Stimulated activated naive CD8-positive, alpha-beta T cell treated with anti-CD3 and anti-CD28 coated beads, Interleukin-15, Interleukin-2, amounts not matched to agents 100 U/mL and 50 U/mL, for 24 hours (primary cell): Measurements from ENCODE around the gene YAP1.

Source experiments
- ATAC-seq: fragments of 150-1000 bp; cut with Tn5 transposase; one replicate; pipeline ENCODE4 v1.10.0; 2021
- DNase-seq: peaks from one replicate; pipeline ENCODE4 v3.0.0; 2021

Gene YAP1

DNA sequence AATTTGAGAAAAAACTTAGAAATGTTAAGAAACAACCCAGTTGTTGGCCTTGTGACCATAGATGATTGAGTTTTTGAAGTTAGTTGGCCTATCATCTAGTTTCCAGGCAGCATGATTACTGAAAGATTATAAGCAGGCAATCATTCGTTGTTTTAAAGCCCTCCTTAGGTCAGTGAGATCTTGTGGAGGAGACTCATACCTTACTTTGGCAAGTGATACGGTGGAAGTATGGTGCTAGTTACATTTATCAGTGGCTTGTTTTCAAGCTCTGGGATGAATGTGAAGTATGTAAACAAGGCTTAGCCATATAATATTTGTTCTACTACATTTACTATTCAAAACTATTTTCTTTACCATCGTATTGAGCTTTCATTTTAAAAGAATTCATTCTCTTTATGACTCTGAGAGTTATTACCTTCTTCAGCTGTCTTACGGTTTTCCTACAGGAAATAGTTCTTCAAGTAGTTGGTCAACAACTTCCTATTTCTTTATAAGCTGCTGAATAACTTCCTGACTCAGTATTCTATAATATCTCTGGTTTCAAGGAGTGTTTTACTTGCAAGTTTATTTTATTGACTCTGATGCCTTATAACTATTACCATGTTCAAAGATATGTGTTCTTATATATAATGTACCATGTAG, 7.3 kb downstream of the YAP1 start:
- DNase-seq = no peak
- no peak for ATAC-seq

DNA sequence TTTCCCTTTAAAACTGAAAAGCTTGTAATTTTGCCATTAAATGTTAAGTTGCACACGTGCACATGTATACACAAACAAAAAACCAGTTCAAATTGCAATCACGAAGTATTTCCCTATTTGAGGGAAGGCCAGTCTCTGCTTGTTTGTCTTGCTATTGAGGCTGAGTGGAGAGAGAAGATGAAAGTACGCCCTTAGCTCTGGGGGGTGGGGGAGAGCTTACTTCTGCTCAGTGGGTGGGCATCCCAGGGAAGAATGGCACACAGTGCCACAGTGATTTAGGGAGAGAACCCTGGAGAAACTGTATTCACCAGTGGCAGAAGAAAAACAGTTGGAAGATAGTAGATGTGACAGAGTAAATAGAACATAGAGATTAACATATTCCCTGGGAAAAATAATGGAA, 8.7 kb downstream of the YAP1 start:
- ATAC-seq = no peak
- no peak for DNase-seq

DNA sequence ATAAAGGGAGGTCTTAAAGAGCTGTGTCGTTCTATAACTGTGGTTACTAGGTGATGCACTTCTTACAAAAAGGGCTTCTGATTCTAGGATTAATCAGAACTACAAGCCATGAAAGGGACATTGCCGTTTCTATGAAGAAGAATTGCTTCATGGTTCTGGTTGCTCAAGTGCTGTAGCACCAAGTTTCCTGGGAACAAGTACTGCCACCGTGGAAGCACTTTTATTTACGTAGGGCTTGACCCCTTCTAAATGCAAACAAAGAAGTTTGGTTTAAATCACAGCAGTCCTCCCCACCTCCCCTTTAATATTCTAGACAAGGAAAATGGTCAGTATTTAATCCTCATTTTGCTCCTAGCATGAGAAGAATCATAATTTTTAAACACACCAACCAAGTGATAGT, 9.8 kb downstream of the YAP1 start:
- ATAC-seq (no peak), DNase-seq (no peak)

DNA sequence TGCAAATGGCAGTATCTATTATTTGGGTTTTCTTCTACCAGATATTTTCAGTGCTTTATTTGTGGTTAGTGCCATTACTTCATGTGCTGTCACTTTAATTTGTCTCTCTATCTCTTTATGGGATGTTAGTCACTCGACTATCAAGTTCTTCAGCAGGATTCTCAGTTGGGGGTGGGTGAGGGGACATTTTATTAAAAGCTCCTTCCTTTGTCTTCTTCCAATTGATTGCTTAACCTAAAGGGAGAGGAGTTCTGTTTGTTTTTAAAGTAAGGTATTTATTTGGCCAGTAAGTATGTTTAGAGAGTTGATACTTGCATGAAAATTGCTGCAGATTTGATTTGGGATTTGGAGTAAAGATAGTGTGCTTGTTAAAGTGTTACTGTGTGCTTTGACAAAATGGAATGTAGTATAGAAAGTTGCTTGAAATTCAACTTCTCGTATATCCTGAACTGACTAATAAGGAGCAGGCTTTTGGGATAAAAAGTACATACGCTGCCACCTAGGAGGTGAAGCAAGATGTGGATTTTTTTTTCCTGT, 10.3 kb downstream of the YAP1 start:
- no peak for ATAC-seq
- no peak for DNase-seq

DNA sequence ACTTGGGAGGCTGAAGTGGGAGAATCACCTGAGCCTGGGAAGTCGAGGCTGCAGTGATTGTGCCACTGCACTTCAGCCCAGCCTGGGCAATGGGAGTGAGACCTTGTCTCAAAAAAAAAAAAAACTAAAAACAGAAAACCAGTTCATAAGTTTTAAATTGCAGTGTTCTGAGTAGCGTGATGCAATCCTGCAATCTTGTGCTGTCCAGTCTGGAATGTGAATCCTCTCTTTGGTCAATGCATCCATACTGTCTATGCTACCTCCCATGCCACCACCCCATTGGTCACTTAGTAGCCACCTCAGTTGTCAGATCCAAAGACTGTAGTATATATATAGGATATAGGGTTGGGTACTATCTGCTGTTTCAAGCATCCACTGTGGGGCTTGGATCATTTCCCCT, 11.1 kb downstream of the YAP1 start:
- ATAC-seq (no peak), DNase-seq (no peak)

DNA sequence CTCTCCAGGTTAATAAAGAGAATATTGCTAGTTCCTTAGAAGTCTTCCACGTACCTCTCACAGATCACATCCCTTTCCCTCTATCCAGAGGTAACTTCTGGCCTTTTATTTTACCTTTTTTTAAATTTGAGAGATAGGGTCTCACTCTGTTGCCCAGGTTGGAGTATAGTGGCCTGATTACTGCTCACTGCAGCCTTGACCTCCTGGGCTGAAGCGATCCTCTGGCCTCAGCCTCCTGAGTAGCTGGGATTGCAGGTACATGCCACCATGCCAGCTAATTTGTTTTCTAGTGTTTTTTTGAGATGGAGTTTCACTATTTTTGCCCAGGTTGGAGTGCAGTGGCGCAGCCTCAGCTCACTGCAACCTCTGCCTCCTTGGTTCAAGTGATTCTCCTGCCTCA, 24.4 kb downstream of the YAP1 start:
- no peak for DNase-seq
- no peak for ATAC-seq

DNA sequence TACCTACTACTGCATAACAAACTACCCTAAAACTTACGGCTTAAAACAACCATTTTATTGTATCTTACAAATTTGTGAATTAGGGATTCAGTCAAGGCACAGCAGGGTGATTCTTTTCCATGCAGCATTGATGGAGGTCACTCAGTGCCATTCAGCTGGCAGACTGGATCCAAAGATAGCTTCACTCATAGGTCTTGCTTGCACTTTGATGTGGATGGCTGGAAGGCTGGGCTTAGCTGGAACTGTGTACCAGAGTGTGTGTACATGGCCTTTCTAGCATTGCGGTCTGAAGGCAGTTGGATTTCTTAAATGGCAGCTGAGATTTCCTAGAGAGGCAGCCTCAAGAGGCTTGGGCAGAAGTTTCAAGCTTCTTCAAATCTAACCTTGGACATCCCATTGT, 25.0 kb downstream of the YAP1 start:
- DNase-seq = no peak
- ATAC-seq = no peak

DNA sequence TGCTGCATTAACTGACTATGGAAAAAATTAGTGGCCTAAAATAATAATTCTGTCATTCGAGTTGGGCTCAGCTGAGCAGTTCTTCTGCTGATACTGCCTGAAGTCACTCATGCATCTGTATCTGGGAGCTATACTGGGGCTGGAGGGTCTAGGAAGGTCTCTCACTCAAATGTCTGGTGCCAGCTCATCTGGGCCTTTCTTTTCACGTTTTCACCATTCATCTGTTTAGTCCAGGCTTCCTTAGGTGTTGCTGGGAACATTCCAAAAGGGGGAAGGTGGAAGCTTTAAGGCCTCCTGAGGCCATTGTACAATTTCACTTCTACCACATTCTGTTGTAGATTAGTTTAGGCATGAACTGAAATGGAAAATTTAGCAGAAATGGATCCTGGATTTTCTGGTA, 28.0 kb downstream of the YAP1 start:
- no peak for ATAC-seq
- no peak for DNase-seq

DNA sequence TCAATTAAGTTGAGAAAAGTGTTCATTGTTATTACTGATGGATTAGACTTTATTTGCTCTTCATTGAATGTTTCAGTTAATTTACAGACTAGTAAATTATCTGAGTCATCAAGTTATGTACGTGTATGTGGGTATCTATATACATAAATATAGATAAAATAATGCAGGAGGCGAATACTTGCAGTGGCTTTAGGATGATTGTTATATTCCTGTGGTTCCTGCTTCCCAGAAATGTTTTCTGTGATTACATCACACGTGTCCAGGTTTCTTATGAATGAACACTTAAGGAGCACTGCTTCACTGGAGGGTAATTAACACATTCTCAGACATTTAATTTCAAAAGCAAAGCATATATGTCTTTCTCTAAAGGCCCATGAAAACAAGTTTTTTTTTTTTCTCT, 28.4 kb downstream of the YAP1 start:
- ATAC-seq (no peak), DNase-seq (no peak)

DNA sequence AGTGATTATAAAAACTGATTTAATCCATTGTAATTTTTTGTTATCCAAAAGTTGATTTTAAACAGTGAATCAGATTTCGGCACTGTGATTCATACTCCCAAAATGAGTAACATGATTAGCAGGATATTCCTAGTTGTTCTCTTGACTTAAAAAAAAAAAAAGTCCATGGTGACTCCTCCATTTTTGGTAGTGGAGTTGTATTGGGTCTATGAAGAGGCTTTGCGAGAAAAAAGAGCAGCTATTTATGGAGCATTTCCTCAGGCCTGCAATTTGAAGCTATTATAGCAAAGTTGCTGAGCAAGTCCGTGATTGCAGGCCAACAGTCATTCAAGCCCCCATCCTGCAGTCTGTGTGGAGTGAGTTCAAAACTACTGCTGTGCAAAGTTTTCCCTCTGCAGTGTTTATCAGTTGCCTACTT, 28.8 kb downstream of the YAP1 start:
- no peak for ATAC-seq
- DNase-seq = no peak

DNA sequence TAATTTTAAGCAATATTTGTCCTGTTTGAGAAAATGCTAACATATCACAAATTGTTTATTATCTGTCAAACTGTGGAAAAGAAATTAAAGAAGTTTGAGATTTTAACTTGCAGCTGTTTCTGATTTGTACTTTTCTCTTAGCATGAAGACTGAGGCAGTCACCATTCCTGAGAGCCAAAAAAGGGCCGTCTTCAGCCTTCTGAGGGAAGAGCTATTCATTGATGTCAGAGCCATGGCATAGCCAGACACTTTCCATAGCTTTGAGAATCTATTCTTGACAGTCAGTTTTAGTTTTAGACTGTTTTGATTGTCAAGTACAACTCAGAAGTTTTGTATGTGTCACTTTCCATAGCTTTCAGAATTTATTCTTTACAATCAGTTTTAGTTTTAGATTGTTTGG, 32.1 kb downstream of the YAP1 start:
- DNase-seq (no peak), ATAC-seq (no peak)

DNA sequence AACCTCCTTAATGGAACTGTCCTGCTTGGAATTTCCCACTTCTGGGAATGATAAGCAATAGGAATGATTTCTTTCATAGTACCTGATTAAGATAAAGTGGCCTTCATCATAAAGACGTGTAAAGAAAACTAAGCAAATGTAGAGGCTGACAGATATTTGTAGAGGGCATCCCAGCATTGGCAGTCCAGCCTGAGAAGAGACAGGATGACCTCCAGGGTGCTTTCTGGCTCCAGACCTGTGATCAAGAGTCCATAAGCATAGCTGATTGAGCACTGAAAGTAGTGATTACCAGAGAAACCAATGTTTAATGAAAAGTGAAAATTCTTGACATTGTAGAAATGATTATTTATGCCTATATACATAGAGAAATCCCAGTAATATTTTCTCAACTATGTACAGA, 33.6 kb downstream of the YAP1 start:
- DNase-seq = no peak
- no peak for ATAC-seq

DNA sequence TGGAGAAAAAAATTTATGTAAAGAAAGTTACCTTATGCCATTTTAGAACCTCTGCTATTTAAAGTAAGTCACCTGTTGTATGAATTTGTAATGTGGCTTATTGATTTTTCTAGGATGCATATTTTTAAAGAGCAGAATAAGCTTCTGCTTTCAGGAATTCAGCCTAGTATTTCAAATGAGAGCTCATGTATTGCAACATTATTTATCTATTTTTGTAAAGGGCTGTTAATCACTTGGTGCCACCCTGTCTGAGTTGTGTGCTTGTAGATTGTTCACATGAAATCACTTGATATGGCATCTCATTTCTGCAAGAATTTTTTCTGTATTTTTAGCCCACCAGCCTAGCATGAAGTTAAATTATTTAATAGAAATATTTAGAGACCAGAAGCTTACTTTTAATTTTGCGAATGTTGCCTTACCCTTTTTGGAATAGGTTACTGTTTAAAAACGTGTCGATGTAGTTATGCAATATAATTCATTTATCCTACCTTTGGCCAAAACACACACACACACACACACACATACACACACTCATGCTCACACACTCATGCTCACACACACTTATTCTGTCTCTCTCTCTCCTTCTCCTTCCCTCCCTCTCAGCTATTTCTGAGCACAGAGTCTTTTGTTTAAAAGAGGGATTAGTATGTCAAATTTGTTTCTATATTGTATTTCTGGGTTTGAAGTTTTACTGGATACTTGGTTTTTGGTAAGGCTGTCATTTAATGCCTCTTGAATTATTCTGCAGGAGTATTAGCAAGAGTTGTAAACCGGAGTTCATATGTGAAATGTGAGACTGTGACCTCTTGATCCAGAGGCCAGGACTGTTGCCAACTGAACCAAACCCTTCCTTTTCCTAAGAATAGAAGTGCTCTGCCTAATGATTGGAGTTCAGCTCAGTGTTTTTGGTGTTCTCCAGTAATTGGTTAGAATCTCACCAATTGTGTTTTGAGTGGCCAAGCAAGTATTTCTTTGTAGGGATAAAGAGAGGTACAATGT, 34.4 kb downstream of the YAP1 start:
- no peak for DNase-seq

DNA sequence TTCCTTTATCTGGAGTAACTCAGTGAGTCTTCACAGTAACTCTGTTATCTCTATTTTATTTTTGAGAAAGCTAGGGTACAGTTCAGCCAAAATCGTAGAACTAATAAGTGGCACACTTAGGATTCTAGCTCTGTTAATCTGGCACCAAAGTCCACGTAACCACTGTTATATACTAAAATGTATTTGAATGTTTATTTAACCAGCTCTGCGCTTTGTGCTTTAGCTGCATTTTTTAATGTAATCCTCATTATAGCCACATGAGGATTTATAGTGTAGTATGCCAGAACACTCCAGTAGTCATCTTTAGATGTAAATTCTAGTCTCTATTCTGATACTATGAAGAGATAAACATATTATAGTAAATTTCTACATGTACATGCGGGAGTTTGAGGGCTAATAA, 36.8 kb downstream of the YAP1 start:
- no peak for DNase-seq
- ATAC-seq = no peak

More for the DNA sequence above, 34.4 kb downstream of the YAP1 start:
- ATAC-seq = no peak

DNA sequence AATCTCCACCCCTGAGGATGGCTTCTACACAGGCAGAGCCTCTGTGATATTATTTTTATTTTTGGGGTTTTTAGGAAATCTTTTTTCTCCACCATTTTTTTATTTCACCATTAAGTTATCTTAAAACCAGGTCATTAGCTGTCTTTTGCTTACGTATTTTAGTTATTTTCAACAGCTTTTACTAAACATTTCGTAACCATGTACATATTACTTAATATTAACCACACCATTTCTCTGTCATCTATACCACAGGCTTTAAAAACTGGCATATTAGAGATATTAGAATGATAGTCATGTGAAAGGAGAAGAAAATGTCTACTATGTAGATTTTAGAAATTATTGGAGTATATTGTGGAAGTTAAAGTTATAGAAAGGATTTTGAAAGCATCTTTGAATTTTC, 37.4 kb downstream of the YAP1 start:
- no peak for ATAC-seq
- DNase-seq = no peak

DNA sequence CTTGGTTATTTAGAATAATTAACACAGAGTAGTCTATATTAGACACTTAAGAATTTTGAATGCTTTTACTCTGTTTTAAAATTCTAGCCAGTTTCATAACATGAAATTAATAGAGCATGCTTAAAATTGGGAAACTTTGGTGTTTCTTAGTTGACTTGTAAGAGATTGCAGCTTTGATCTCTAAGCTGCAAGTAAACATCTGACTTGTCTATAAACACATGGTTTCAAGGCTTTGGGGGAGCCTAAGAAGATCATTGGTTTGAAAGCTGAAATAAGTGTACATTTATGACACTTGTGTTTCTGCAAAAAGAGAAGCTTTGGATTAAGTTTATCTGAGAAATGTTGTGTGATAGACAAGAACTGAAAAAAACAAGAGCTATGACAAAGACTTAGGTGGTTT, 37.8 kb downstream of the YAP1 start:
- ATAC-seq (no peak), DNase-seq (no peak)

DNA sequence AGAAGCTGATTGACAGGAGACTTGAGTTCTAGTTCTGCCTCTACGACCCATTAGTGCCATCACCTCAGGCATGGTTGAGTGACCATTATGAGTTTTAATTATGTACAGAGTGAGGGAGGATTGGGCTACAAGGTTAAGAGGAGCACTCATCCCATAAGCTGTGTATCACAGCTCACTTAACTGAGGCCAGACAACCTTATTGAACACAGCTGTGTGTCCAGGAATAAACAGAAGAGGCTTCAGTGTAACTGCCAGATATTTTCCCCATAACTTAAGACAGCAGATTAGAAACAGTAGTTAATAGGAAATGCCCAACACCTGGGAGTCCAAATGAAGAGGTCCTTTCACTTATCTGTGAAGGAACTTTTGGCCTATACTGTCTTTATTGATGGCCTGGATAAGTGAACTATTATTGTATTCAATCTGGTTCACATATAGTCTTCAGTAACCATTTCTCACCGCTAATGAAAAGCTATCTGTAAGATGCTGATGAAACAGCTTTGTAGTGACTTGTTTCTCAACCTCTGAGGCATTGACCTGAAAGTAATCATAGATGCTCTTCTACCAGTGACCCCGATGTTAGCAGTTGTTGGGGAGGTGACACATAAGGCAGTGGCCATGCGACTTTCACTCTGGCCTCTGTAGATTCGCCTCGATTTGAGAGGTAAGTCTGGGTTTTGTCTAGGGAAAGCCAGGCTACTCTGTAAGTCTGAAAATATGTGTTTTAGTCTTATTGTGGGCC, 41.7 kb downstream of the YAP1 start:
- ATAC-seq (no peak), DNase-seq (no peak)

DNA sequence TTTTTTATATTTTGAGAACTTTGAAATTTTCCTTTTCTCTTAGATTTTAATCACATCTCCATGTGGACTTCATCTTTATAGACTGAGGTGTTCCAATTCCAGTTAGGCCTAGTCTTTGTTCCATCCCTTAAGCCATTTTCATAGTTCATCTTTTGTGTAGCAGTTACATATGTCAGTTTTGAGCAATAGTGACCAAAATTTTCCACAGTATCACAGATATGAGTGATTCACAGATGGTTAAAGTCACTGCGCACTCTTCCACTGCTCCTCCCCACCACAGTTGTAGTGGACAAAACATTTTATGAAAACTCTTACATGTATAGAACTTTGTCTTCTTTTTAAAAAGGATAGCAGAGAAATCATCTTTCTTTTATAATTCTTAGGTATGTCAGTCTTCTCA, 42.8 kb downstream of the YAP1 start:
- DNase-seq (no peak), ATAC-seq (no peak)

DNA sequence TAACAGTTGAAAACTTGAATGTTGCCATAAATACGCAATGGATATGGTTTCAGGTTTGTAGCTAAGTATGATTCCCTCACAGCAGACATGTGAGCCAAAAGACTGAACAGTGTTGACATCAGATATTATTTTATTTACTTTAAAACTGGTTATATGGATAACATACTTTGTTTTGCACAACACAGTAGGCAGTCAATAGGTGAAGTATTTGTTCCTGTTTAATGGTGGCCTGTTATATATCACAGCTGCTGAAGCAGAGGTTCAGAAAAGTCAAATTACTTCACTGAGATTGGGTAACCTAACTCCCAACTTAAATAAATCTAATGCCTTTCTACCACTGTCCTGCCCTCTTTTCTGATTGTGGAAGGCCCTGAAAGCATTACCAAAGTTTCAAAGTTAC, 44.6 kb downstream of the YAP1 start:
- no peak for DNase-seq
- no peak for ATAC-seq

DNA sequence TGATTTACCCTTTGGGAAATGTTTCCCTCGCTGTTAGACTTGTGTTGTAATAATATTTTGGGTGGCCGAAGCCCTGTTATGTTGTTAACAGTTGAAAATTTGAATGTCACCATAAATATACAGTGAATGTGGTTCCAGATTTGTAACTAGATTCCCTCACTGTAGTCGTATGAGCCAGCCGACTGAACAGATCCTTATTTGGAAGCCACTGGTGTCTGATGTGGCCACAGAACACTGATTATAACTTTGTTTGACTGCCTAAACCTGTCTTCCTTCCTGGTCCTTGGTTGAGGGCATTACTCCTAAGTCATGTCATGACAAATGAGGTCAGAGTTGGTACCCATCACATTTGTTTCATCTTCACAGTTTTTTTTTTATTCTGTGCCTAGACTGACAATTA, 45.4 kb downstream of the YAP1 start:
- DNase-seq = no peak

DNA sequence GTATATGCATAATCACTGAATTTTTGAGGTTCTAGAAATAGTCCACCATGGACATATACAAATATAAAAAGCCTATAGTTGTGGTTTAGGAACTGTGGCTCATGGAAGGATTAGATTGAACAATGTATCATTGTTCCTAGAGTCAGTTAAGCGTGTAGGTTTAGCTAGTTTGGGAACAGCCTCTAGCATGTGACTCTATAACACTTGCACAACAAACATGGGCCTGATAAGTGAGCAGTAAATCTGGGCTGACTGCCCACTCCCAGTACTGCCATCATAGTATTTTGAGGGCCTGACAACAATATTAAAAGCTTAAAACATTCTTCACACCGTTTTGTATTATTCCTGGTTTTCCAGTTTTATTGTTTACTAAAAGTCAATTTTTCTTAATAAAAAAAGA, 47.0 kb downstream of the YAP1 start:
- DNase-seq (no peak), ATAC-seq (no peak)

More for the DNA sequence above, 45.4 kb downstream of the YAP1 start:
- ATAC-seq = no peak

DNA sequence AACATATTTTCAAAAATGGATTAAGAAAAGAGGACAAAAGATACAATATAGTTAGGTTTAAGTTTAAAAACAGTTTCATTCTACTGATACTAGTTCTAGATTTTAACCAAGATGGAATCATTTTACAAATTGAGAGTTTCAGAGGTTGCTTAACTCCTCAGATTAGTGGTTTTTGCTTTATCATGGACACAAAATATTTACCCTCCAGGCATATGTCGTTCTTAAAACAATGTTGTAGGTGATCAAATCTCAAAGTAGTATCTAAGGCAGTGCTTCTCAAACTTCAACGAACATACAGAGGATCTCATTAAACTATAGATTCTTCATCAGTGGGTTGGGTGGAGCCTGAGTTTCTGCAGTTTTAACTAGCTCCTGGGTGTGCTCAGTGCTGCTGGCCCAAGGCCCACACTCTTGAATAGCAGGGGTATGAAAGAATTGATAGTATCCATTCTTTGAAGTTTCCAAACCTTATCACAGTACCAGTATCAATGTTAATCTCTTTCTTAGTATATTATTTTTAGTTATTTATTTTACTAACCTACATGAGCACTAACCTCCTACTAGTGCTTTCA, 48.0 kb downstream of the YAP1 start:
- ATAC-seq (no peak), DNase-seq (no peak)
